Right atrium auricular region (tissue), 2 donors: Measurements from ENCODE around the gene SERPINB2. TPM values are rescaled to one million over a fixed set of nuclear protein-coding genes. Genes with fewer than 3 reads are reported as not detected.
"Not testable (repeated sequence)": the region's sequence is repeated elsewhere in the genome, so short reads cannot be mapped to it uniquely, and the experiment has no call there.

Experiments
- DNase-seq: peaks from one replicate; pipeline ENCODE4 v3.0.0-alpha.2; 2019; ENCODE audit warnings: low spot score
- H3K27ac ChIP-seq, 2 donors: fragments of 200-600 bp; sonication (generic); 1 replicate in 1 of 2; 2 replicates in 1 of 2; pipeline ENCODE4 v1.5.1; 2016 to 2019
- H3K27me3 ChIP-seq, 2 donors: fragments of 200-600 bp; sonication (generic); one replicate each; pipeline versions ENCODE4 v1.5.1 to v1.6.0; 2017 to 2019
- H3K36me3 ChIP-seq: fragments of 200-600 bp; sonication (generic); one replicate; pipeline ENCODE4 v1.5.1; 2016
- H3K4me1 ChIP-seq, 2 donors: fragments of 200-600 bp; sonication (generic); one replicate each; pipeline versions ENCODE4 v1.5.1 to v1.6.0; 2017 to 2019
- H3K4me3 ChIP-seq, 2 donors: fragments of 200-600 bp; sonication (generic); 1 replicate in 1 of 2; 2 replicates in 1 of 2; pipeline ENCODE4 v1.5.1; 2017 to 2019; ENCODE audit warnings: mild to moderate bottlenecking in 1 of 2, moderate library complexity in 1 of 2
- H3K9me3 ChIP-seq, 2 donors: fragments of 200-600 bp; sonication (generic); one replicate each; pipeline ENCODE4 v1.5.1; 2019
- total RNA-seq, 2 donors: library from RNA; depleted of rRNA; stranded (reverse); fragments of >200 nt; gene quantifications; one replicate each; pipeline ENCODE4 v1.1.0, GENCODE V29; 2016
- TF ChIP-seq, protein P1 (sequence below), 2 donors: fragments of 200-600 bp; sonication (generic); IDR thresholded peaks; one replicate each; pipeline ENCODE4 v1.5.1; 2019; ENCODE audit warnings: antibody characterized with exemption in 2 of 2

SERPINB2 gene
- total RNA-seq, 2 donors from 2014 or later: 0.94 to 2.3 TPM

DNA sequence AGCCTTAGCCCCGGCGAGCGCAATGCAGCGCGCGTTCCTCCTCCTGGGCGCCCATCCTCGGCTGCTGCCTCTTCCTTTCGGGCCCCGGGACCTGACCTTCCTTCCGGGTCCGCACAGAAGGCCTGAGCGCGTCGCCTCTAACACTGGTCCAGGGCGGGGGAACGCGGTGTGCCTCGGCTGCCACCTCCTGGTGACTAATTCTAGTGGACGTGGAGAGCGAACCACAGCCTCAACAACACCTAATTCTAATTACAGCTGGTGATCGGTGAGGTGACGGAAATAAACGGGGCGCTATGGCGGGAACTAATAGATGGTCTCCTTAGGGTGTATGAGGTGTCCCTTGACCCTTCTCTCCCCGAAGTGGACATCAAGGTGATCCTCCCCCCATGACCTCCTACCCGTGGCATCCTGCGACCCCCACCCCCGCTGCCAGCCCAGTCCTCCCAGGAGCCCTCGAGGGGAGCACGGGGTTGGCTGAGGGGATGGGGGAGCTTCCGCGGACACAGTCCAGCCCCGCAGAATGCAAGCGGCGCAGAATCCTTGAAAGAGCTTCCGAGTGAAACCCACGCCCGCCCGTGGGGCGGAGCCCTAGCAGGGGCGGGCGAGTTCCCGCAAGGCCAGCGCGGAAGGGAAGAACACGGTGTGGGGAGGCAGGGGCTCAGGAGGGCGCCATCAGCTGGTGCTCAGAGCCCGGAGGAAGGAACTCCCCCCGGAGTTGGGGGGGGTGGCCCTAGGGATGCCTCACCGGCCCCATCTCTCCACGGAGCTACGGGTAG lies 48.8 kb downstream of the SERPINB2 start:
- TF ChIP-seq, protein P1, sequence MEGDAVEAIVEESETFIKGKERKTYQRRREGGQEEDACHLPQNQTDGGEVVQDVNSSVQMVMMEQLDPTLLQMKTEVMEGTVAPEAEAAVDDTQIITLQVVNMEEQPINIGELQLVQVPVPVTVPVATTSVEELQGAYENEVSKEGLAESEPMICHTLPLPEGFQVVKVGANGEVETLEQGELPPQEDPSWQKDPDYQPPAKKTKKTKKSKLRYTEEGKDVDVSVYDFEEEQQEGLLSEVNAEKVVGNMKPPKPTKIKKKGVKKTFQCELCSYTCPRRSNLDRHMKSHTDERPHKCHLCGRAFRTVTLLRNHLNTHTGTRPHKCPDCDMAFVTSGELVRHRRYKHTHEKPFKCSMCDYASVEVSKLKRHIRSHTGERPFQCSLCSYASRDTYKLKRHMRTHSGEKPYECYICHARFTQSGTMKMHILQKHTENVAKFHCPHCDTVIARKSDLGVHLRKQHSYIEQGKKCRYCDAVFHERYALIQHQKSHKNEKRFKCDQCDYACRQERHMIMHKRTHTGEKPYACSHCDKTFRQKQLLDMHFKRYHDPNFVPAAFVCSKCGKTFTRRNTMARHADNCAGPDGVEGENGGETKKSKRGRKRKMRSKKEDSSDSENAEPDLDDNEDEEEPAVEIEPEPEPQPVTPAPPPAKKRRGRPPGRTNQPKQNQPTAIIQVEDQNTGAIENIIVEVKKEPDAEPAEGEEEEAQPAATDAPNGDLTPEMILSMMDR (IDR thresholded peaks at IDR 0.05): peak; percentile 64 to 81
- Histone ChIP-seq H3K9me3 (no peaks in the 10 kb centered on the region), H3K4me1 (peaks cover 0 to 14% of the 10 kb centered on the region in 2 donors), H3K4me3 (peak overlapping the region; percentile 37 to 50), H3K36me3 (no peaks in the 10 kb centered on the region), H3K27ac (no peak overlapping the region), H3K27me3 (peaks cover 0 to 7% of the 10 kb centered on the region in 2 donors)
- peak; percentile 91 for DNase-seq

DNA sequence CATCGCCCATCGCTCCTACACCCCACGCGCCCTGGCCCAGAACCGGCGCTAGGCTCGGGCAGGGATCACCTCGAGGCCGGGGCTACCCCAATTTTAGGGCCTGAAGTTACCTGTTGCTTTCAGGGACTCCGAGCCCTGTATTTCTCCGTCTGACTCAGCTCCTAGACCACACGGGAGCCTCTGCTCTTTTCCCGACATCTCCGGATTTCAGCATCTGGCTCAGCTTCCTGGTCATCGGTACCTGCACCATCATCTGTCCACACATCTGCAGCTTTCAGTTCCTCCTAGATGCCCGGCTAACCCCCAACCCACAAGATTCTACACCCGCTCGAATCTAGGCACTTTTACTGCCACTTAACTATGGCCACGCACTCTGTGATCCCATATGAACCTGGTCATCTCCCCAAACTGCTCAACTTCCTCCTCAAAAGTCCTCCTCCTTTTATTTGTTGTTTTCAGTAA lies 49.5 kb downstream of the SERPINB2 start:
- Histone ChIP-seq H3K4me3 (peak overlapping the region; percentile 37 to 50), H3K27ac (no peak overlapping the region), H3K4me1 (peaks cover 0 to 14% of the 10 kb centered on the region in 2 donors), H3K36me3 (no peaks in the 10 kb centered on the region), H3K27me3 (peaks cover 0 to 7% of the 10 kb centered on the region in 2 donors), H3K9me3 (no peaks in the 10 kb centered on the region)
- TF ChIP-seq, protein P1 (IDR thresholded peaks at IDR 0.05): no peak
- no peak for DNase-seq

DNA sequence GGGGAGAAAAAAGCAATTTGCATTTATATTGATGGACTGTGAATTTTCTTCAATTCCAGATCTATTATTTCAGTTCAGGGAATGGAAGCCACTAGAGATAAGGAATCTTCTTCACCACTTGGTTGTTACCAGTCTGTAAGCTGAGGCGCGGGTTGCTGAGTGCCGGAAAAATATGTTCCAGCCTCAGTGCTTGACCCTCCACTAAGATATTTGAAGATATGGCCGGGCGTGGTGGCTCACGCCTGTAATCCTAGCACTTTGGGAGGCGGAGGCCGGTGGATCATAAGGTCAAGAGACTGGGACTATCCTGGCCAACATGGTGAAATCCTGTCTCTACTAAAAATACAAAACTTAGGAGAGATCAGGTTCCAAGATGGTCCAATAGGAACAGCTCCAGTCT lies 52.5 kb downstream of the SERPINB2 start:
- H3K27me3 ChIP-seq: peaks cover 0 to 7% of the 10 kb centered on the region in 2 donors
- DNase-seq: no peak
- H3K4me3 ChIP-seq: no peak overlapping the region
- peaks cover 0 to 14% of the 10 kb centered on the region in 2 donors for H3K4me1 ChIP-seq
- no peaks in the 10 kb centered on the region for H3K9me3 ChIP-seq
- no peaks in the 10 kb centered on the region for H3K36me3 ChIP-seq
- no peak overlapping the region for H3K27ac ChIP-seq
- TF ChIP-seq, protein P1 (IDR thresholded peaks at IDR 0.05): no peak

DNA sequence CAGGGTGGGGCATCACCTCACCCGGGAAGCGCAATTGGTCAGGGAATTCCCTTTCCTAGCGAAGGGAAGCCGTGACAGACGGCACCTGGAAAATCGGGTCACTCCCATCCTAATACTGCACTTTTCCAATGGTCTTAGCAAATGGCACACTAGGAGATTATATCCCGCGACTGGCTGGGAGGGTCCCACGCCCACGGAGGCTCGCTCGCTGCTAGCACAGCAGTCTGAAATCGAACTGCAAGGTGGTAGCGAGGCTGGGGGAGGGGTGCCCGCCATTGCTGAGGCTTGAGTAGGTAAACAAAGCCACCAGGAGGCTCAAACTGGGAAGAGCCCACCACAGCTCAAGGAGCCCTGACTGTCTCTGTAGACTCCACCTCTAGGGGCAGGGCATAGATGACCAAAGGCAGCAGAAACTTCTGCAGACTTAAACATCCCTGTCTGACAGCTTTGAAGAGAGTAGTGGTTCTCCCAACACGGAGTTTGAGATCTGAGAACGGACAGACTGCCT lies 53.1 kb downstream of the SERPINB2 start:
- DNase-seq, H3K4me3 ChIP-seq, H3K27me3 ChIP-seq, H3K36me3 ChIP-seq, H3K27ac ChIP-seq, H3K9me3 ChIP-seq: not testable (repeated sequence)
- H3K4me1 ChIP-seq: peaks cover 0 to 14% of the 10 kb centered on the region in 2 donors

DNA sequence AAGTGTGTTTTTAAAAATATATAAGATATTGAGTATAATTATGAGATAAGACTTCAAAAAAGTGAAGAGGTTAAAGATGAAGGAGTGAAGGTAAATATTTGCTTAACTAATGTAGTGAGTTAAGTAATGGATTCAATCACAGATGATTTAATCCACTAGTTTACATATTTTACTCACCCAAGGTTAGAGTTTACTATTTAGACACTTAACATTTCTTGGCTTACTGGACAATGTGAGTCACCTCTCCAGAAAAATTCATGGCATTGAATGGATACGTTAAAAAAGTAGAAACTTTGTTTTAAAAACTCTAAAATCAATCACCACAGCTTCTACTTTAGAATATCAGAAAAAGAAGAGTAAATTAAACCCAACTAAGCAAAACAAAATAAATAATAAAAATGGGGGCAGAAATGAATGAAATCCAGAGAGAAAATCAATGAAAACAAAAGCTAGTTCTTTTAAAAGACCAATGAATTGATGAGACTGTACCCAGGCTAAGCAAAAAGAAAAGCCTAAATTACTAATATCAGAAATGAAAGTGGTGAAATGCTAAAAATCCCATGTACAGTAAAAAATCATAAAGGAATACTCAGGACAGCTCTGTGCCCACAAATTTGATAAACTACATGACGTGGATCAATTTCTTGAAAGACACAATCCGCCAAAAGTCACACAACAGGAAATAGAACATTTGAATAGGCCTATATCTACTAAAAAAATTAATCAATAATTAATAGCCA lies 59.7 kb downstream of the SERPINB2 start:
- peaks cover 0 to 9% of the 10 kb centered on the region in 2 donors for H3K4me1 ChIP-seq
- no peaks in the 10 kb centered on the region for H3K27me3 ChIP-seq
- DNase-seq: no peak
- no peaks in the 10 kb centered on the region for H3K36me3 ChIP-seq
- no peak overlapping the region for H3K27ac ChIP-seq
- TF ChIP-seq, protein P1 (IDR thresholded peaks at IDR 0.05): no peak
- no peaks in the 10 kb centered on the region for H3K9me3 ChIP-seq
- no peak overlapping the region for H3K4me3 ChIP-seq
